HG02678 (cell line): Measurements from ENCODE around the gene RHOH.

ENCODE experiments used
- ATAC-seq: cut with Tn5 transposase; IDR thresholded peaks from one replicate; pipeline ENCODE4 v1.9.1; 2021; ENCODE audit warnings: mild to moderate bottlenecking, moderate library complexity; ENCODE audit not compliant: unreplicated experiment

The RHOH gene

DNA sequence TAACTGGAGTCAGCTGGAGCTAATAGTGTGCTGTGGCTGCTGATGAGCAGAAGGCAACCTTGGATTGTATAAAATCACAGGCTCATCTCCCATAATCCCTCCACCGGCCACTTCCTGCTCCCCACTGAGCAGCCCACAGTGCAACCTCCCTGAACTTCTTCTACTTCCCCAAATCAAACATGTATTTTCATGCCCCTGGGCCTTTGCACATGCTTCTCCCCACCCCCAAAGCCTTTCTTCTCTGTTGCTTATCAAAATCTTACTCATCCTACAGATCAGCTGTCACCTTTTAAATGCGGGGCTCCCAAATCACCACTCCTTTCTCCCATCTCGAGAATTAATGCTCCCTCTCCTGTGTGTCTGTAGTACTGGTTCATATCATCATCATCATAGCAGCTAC is 35.8 kb downstream of the RHOH start:
- ATAC-seq = no peak

DNA sequence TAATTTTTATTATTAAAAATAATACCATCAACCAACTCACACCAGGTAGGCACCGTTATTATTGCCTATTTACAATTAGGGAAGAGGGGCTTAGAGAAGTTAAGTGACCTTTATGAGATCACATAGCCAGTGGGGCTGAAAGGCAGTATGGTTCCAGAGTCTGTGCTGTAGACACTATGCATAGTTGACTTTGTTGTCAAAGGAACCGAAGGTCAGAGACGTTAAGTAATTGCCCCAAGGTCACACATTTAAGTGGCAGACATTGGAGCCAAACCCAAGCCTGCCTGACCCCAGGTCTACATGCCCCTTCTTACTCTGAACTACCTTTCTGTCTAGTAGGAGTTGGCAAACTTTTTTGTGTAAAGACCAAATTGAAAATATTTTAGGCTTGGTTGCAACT is 36.4 kb downstream of the RHOH start:
- ATAC-seq = no peak

DNA sequence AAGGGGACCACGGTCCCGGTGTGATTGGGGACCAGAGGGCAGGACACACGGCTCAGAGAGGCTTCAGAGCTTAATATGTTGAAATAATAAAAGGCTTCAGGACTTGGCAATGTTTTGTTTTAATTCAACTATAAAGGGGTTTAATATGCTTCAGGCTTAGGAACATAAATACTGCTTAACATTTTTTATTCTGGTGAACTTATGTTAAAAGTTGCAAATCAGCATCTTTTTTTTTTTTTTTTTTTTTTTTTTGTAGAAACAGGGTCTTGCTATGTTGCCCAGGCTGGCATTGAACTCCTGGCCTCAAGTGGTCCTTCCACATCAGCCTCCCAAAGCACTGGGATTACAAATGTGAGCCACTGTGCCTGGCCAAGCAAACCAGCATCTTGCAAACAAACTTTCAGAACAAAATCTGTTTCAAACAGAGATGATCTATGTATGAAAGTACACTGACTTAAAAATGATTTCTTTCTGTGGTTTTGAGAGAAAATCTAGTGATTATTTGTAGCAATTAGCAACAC is 37.7 kb downstream of the RHOH start:
- ATAC-seq = no peak

DNA sequence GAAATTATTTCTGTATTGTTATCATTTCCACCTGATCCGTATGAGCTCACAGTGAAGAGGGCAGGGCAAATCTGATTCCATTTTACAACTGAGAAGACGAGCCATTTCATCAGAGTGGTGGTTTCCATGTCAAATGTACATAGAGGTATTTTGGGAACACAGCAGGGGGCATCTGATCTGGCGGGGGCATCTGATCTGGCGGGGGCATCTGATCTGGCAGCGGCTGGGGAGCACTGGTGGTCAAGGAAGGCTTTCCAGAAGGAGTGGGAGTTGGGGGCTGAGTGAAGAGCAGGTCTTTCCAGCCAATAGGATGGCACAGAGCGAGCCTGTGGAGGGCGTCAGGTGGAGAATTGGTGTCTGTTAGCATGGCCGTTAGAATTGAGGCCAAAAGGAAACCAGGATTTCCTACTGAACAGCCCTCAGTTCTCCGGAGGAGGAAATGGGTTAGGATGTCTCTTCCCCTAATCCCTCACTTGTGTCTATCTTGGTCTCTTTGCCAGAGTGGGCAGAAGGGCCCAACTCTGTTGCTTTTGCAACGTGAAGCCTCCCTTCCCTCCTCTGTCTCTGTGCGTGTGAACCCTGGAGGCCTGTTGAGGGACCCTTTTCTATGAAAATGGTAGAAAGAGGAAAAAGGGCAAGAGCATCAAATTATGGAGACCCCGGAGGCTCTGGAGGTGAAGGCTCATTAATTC is 41.3 kb downstream of the RHOH start:
- ATAC-seq = no peak

DNA sequence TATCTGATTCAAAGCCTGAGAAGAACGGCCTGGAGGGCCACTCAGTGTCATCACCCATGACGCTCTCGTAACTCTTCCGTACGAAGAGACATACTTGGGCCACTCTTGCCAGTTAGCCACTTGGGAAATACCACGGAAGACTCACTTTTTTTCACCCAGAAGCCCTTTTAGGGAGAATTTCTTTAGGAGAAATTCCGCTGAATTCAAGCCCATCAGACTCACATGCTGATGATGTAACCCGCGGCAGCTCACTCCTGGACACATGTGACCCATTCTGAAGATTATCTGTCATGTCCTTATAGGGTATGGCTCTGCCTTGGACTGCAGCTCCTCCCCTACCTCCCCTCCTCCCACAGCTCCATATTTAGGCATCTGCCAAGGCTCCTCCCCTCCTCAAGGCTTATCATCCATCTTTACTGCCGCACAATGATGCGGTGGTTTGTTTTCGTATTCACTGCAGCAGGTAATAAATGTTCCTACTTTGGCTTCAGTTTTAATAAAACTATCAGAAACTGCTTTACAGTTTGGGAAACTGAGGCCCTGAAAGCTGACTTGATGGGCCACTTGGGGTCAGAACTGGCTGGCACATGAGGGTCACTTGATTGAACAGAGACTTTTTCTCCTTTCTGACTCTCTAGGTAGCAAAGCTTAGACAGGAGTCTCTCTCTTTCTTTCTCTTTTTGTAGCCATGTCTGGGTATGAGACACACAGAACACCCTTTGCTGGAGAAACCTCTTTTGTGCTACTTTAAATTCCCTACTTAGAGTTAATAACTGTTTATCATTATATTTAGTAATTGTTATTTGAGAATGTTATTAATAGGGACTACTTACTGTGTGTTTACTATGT is 42.1 kb downstream of the RHOH start:
- no peak for ATAC-seq

DNA sequence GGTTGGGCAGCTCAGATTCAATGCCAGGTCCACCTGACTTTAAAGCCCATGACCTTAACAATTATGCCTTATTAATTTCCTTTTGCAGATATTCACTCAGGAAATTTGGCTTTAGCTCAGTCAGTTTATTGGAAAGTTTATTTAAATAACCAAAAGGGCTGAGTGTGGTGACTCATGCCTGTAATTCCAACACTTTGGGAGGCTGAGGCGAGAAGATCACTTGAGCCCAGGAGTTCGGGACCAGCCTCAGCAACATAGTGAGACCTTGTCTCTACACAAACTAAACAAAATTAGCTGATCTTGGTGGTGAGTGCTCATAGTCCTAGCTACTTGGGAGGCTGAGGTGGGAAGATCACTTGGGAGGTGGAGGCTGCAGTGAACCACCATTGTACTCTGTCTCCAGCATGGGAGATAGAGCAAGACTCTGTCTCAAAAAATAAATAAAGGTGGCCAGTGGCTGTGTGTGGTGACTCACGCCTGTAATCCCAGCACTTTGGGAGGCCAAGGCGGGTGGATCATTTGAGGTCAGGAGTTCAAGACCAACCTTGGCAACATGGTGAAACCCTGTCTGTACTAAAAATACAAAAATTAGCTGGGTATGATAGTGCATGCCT is 43.3 kb downstream of the RHOH start:
- ATAC-seq = no peak

DNA sequence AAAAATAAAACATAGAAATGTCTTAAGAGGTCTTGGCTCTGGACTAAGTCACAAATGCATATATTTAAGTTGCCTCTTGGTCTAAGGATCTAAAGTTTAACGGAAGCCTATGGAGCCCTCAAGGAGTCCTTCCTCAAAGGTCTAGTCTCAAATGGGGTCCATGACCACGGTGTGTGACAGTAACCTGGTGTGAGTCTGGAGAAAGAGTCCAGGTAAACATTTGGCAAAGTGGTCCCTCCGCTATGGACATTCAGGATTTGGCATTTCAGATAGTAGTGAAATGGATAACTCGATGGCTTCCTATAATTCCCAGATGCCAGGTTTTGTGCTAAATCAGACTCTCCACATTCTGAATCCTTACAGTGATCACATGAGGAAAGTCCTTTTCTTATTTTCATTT is 44.2 kb downstream of the RHOH start:
- no peak for ATAC-seq

DNA sequence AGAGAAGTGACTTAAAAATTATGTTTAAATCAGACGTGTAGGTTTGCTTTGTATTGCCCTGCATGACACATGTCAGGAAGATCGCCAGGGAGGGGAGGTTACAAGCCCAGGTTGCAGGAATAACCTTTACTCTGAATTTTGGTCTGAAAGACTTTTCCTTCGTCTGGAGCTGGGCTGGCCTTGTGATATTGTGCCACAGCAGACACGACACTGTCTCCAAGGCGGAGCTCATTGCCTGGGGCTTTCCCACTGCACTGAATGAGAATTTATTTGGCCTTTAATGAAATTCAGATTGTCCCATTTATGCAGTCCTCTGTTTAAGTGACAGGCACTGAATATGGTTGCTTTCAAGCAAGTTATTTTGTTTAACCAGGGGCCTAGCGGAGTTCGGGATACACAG is 45.1 kb downstream of the RHOH start:
- ATAC-seq = no peak

DNA sequence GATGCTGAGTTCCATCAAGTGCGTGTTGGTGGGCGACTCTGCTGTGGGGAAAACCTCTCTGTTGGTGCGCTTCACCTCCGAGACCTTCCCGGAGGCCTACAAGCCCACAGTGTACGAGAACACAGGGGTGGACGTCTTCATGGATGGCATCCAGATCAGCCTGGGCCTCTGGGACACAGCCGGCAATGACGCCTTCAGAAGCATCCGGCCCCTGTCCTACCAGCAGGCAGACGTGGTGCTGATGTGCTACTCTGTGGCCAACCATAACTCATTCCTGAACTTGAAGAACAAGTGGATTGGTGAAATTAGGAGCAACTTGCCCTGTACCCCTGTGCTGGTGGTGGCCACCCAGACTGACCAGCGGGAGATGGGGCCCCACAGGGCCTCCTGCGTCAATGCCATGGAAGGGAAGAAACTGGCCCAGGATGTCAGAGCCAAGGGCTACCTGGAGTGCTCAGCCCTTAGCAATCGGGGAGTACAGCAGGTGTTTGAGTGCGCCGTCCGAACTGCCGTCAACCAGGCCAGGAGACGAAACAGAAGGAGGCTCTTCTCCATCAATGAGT is 46.6 kb downstream of the RHOH start:
- ATAC-seq = no peak

DNA sequence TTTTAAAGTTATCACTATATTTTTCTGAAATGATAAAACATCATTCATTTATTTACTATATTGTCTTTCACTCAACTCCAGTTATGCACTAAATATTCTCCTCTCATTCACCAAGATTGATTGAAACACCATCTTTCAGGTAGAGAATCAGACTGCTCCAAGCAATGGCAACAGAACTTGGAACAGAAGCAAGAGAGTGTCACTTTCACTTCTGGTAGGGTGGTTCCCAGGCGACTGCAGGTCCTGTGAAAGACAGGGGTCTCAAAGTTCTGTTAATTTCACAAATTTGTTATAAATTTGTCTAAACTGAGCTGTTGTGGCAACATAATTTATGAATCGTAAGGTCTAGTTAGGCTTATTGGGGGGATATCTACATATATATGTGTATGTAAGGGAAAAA is 47.8 kb downstream of the RHOH start:
- ATAC-seq = no peak

DNA sequence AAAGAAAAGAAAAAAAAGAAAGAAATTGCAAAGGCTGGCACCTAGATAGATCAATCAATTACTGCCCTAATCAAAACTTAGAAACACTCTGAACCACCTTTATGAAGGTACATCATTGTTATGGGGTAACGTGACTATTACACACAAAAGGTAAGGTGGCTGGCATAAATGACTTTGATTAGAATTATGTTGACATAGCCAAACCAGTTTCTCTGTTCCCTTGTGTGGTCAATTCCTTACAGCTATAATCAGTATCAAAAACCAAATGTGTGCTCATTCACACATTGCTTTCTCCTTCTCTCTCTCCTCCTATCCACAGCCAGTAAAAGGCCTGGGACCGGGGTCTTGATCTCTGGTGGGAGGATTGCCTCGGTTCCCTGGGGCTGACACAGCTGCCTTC is 48.7 kb downstream of the RHOH start:
- ATAC-seq = no peak

DNA sequence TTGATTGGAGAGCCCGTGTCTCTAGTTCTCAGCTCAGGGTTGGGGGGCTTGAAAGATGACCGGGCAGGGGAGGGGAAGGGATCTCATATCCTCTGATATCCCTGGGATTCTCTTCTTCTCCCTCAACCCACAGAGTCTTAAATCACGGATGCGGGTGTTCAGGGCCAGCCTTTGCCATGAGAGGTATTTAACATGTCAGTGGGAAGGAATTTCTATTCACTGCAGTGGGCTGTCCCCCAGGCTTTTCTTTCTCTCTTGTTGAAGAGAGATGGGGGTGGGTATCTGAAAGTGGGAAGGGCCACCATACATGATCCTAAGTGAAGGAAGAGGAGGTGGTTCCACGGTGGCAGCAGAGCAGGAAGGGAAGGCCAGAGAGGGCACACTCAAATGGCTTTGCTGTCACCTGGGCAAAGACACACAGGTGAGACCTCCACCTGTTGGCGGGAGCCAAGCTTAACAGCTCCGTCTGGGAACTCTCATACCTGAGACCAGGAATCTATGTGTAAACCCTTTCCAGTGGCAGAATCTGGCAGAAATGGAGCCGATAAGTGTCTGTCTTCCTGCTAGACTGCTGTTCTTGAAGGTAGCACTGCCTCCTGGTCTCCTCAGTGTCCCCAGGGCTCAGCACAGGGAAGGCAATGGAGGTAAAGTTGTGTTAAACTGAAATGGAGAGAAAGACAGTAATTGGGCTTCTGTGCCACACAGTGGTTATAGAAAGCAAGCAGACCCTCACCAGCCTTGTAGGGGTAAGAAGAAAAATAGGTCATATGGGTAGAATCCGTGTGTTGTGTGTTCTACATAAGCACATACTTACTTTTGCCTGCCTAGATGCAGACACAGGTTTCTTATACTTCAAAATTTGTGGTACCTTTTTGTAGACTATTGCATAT is 49.4 kb downstream of the RHOH start:
- no peak for ATAC-seq

DNA sequence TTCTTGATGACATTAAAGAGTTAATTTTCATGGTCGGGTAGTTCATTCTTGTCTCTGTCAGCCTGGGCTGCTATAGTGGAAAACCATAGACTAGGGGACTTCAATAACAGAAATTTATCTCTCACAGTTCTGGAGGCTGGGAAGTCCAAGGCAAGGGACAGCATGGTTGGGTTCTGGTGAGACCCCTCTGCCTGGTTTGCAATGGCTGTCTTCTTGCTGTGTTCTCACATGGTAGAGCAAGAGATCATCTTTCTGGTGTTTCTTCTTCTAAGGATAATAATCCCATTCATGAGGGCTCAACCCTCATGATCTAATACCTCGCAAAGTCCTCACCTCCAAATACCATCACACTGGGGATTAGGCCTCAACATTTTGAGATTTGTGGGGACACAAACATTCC is 50.1 kb downstream of the RHOH start:
- ATAC-seq = no peak

DNA sequence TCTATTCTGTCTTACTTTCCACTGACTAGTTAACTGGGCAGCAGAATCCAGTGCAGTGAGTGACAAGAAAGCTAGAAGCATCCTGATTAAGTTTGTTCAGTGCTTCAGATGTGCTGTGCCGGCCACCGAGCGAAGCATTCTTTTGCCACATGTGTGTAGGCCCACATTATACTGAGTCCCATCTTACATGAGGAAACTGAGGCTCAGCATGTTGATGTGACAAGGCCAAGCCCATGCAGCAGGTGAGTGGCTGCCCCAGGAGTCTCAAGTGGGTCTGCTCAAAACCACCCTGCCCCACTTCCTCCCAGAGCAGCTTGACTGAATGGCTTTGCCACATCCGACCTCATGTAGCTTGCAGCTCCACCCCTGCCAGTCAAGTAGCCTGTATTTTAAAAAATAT is 50.5 kb downstream of the RHOH start:
- ATAC-seq = no peak

DNA sequence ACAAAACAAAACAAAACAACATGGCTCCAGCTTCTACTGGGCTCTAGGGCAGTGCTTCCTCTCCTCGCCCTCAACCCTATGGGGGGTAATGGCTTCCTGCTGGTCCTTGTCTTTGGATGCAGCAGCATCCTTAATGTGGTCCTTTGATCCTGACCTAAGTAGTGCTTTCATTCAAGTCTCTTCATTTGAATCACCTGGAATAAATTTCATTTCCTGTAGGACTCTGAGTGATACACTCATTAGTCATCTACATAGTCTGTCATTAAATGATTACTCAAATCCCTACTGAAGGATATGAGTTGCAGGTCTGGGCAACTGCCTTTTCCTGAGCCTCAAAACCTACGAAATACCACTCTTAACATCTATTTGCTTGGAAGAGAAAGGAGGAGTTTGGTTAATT is 54.5 kb downstream of the RHOH start:
- ATAC-seq = no peak

DNA sequence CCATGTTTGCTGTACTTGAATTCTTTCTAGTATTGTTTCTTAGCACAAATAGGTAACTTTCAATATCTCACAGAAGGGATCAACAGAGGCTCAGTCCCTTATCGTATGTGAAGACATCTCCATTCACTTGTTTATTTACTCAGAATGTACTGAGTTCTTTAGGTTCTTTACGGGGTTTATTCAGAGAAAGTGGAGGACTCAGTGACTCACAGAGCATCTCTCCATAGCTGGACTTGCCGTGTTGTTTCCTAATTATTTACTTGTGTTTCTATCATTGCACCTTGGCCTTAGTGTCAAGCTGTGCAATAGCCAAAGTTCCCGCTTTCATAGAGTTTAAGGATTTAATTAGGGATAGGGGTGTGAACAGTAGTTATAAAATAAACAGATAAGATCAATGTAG is 57.1 kb downstream of the RHOH start:
- no peak for ATAC-seq

DNA sequence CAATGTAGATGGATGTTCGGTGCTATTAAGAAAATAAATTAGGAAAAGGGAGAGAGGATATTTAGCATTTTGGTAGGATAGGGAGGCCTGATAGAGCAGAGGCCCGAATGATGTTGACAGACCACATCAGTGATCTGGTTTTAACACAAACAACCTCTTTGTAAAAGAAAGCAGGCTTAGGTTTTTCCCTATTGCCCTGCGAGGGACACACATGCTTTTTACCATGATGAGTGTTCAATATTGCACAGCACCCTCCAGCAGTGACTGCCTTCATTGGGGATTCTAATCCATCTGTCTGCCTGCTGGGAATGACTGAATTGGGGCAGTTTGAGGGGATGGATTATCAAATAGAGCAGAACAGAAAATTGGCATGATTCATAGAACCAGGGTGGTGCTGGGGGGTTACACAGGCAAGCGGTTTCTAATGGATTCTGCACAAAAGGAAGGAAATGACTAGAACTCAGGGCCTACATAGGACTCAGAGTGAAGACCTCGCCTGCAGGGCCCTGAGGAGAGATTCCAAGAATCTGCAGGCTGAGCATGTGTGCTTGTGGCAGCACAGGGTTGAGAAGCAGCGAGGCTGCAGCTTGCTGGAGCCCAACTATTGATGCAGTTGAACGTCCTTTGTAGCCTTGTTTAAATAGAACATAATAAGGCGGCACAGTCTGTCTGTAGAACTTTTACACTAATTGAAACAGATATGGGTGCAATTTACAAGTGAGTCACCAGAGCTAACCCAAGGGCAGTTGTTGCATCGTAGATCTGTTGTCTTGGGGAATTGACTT is 58.0 kb downstream of the RHOH start:
- no peak for ATAC-seq

DNA sequence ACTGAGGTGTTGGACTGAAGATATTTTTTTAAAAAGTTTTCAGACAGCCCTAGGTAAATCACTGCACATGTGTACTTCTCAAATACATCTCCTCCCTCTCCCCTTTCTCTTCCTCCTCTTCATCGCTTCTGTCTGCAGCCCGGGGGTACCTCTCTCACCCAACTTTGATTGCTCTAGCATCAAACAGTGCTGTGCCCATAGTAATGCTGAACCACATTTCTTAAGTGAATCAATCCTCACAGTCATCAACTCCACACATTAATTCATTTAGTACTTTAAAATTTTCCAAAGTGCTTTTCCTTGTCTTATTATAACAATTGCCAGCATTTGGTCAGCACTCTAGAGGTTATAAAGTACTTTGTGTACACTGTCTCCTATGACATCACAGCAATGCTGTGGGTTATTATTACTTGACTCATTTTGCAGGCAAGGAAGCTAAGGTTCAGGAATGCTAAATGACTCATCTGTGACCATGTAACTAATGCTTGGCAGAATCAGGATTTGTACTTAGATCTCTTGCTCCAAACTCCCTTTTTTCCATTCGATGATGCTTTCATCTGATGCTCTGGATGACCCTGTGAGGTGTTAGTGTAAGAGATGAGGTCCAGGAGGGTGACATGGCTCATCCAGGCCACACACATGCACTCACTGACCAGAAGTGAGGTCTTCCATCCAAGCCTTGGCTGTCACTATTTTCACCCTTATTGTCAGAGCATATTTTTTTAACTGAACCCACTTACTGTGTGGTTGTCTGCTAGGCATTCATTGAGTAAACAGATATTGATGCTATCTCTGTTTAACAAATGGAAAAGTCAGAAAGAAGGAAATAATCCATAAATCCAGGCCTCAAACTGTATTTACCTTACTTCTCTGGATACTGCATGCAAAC is 58.8 kb downstream of the RHOH start:
- no peak for ATAC-seq

DNA sequence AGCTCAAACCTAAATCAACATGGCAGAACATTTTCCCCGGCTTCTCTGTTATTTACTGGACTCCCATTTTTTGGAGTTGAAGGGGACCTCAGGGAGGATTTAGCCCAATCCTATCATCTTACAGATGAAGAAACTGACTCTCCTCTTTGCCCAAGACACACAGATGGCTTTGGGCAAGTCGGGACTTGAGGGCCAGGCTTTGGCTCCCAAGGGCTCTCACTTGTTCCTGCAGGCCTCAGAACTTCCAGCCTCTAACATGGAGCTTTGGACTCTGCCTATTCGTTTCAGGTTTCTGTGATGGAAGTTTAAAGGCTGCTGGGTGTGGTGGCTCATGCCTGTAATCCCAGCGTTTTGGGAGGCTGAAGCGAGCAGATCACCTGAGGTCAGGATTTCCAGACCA is 59.5 kb downstream of the RHOH start:
- no peak for ATAC-seq
